Rectal smooth muscle tissue (tissue), 1 donor: ENCODE measurements around the gene SP3.
A peak's percentile ranks its signal among the peaks of the same experiment; 100 is the strongest.

Experiments
- H3K27ac ChIP-seq: one replicate; pipeline ENCODE4 v1.7.0; 2013; ENCODE audit warnings: low read depth, low read length, inconsistent platforms
- H3K27me3 ChIP-seq: one replicate; pipeline ENCODE4 v1.7.0; 2013; ENCODE audit warnings: low read length; ENCODE audit not compliant: control insufficient read depth, insufficient read depth
- H3K36me3 ChIP-seq: one replicate; pipeline ENCODE4 v1.7.0; 2013; ENCODE audit warnings: low read length; ENCODE audit not compliant: control insufficient read depth, insufficient read depth
- H3K4me1 ChIP-seq: one replicate; pipeline ENCODE4 v1.7.0; 2013; ENCODE audit warnings: low read length; ENCODE audit not compliant: control insufficient read depth, insufficient read depth
- H3K4me3 ChIP-seq: one replicate; pipeline ENCODE4 v1.7.0; 2013; ENCODE audit warnings: low read length
- H3K9ac ChIP-seq: one replicate; pipeline ENCODE4 v1.7.0; 2013; ENCODE audit warnings: low read length

Gene SP3

GRCh38 chr2:174004905-174005605, 39.9 kb upstream of the SP3 start:
- Histone ChIP-seq H3K27ac (peak overlapping the region; percentile 6), H3K4me3 (no peak overlapping the region), H3K4me1 (peaks cover 7% of the 10 kb centered on the region)

GRCh38 chr2:174003720-174004695, 38.8 kb upstream of the SP3 start:
- H3K4me1 ChIP-seq = peaks cover 10% of the 10 kb centered on the region
- no peaks in the 10 kb centered on the region for H3K36me3 ChIP-seq
- no peak overlapping the region for H3K27ac ChIP-seq
- no peak overlapping the region for H3K9ac ChIP-seq
- H3K4me3 ChIP-seq = no peak overlapping the region
- H3K27me3 ChIP-seq = no peaks in the 10 kb centered on the region

More at GRCh38 chr2:174004905-174005605, 39.9 kb upstream of the SP3 start:
- H3K9ac ChIP-seq = no peak overlapping the region
- H3K27me3 ChIP-seq = no peaks in the 10 kb centered on the region
- H3K36me3 ChIP-seq = no peaks in the 10 kb centered on the region

GRCh38 chr2:174002679-174003078, 37.5 kb upstream of the SP3 start:
- Histone ChIP-seq H3K4me3 (no peak overlapping the region), H3K27ac (no peak overlapping the region), H3K27me3 (no peaks in the 10 kb centered on the region), H3K36me3 (no peaks in the 10 kb centered on the region), H3K9ac (no peak overlapping the region), H3K4me1 (peaks cover 19% of the 10 kb centered on the region)

- H3K9ac ChIP-seq = no peak overlapping the region
- H3K4me1 ChIP-seq = peaks cover 30% of the 10 kb centered on the region
- H3K4me3 ChIP-seq = no peak overlapping the region
- no peaks in the 10 kb centered on the region for H3K27me3 ChIP-seq
- no peak overlapping the region for H3K27ac ChIP-seq
- H3K36me3 ChIP-seq = no peaks in the 10 kb centered on the region
Measured at GRCh38 chr2:174001107-174001506, 35.9 kb upstream of the SP3 start.

GRCh38 chr2:173999724-174000123, 34.6 kb upstream of the SP3 start:
- H3K9ac ChIP-seq = no peak overlapping the region
- no peak overlapping the region for H3K4me3 ChIP-seq
- peak overlapping the region; percentile 71 for H3K27ac ChIP-seq
- H3K27me3 ChIP-seq = no peaks in the 10 kb centered on the region
- peaks cover 24% of the 10 kb centered on the region for H3K4me1 ChIP-seq
- no peaks in the 10 kb centered on the region for H3K36me3 ChIP-seq

GRCh38 chr2:173999272-173999671, 34.1 kb upstream of the SP3 start:
- H3K36me3 ChIP-seq = no peaks in the 10 kb centered on the region
- no peak overlapping the region for H3K4me3 ChIP-seq
- H3K27me3 ChIP-seq = no peaks in the 10 kb centered on the region
- peak overlapping the region; percentile 71 for H3K27ac ChIP-seq
- H3K4me1 ChIP-seq = peaks cover 22% of the 10 kb centered on the region
- H3K9ac ChIP-seq = no peak overlapping the region

- no peaks in the 10 kb centered on the region for H3K36me3 ChIP-seq
- peaks cover 22% of the 10 kb centered on the region for H3K4me1 ChIP-seq
- H3K27ac ChIP-seq = peak overlapping the region; percentile 62
- no peaks in the 10 kb centered on the region for H3K27me3 ChIP-seq
- no peak overlapping the region for H3K9ac ChIP-seq
- H3K4me3 ChIP-seq = no peak overlapping the region
Measured at GRCh38 chr2:173998386-173998785, 33.2 kb upstream of the SP3 start.

- peaks cover 22% of the 10 kb centered on the region for H3K4me1 ChIP-seq
- no peak overlapping the region for H3K4me3 ChIP-seq
- no peaks in the 10 kb centered on the region for H3K27me3 ChIP-seq
- H3K36me3 ChIP-seq = no peaks in the 10 kb centered on the region
- no peak overlapping the region for H3K9ac ChIP-seq
- H3K27ac ChIP-seq = peak overlapping the region; percentile 62
Measured at GRCh38 chr2:173997753-173998152, 32.6 kb upstream of the SP3 start.

GRCh38 chr2:173997269-173997668, 32.1 kb upstream of the SP3 start:
- Histone ChIP-seq H3K9ac (no peak overlapping the region), H3K27ac (peak overlapping the region; percentile 38), H3K36me3 (no peaks in the 10 kb centered on the region), H3K4me1 (peaks cover 22% of the 10 kb centered on the region), H3K27me3 (no peaks in the 10 kb centered on the region), H3K4me3 (no peak overlapping the region)

GRCh38 chr2:173996766-173997165, 31.6 kb upstream of the SP3 start:
- Histone ChIP-seq H3K36me3 (no peaks in the 10 kb centered on the region), H3K27me3 (no peaks in the 10 kb centered on the region), H3K4me1 (peaks cover 23% of the 10 kb centered on the region), H3K9ac (no peak overlapping the region), H3K27ac (peak overlapping the region; percentile 38), H3K4me3 (no peak overlapping the region)

GRCh38 chr2:173993459-173993858, 28.3 kb upstream of the SP3 start:
- Histone ChIP-seq H3K4me3 (no peak overlapping the region), H3K9ac (no peak overlapping the region), H3K27ac (no peak overlapping the region), H3K36me3 (no peaks in the 10 kb centered on the region), H3K4me1 (peaks cover 34% of the 10 kb centered on the region), H3K27me3 (no peaks in the 10 kb centered on the region)

GRCh38 chr2:173991856-173992588, 26.8 kb upstream of the SP3 start:
- no peaks in the 10 kb centered on the region for H3K27me3 ChIP-seq
- H3K9ac ChIP-seq = no peak overlapping the region
- peak overlapping the region; percentile 56 for H3K27ac ChIP-seq
- H3K4me1 ChIP-seq = peaks cover 20% of the 10 kb centered on the region
- H3K4me3 ChIP-seq = peak overlapping the region; percentile 25
- H3K36me3 ChIP-seq = no peaks in the 10 kb centered on the region
